DND-41 (cell line): Measurements from ENCODE around the gene MCTP2.

ENCODE experiments used
- EZH2 ChIP-seq: IDR thresholded peaks from 3 replicates; pipeline ENCODE4 v1.6.1; 2012; ENCODE audit warnings: borderline replicate concordance, low read depth, mild to moderate bottlenecking, moderate library complexity, low read length, inconsistent platforms; ENCODE audit not compliant: severe bottlenecking
- TF ChIP-seq, protein P1 (sequence below): IDR thresholded peaks from 2 replicates; pipeline ENCODE4 v1.5.1; 2012; ENCODE audit warnings: borderline replicate concordance, low read length, moderate library complexity, mild to moderate bottlenecking; ENCODE audit not compliant: poor library complexity, severe bottlenecking; ENCODE audit errors: extremely low read depth

DNA sequence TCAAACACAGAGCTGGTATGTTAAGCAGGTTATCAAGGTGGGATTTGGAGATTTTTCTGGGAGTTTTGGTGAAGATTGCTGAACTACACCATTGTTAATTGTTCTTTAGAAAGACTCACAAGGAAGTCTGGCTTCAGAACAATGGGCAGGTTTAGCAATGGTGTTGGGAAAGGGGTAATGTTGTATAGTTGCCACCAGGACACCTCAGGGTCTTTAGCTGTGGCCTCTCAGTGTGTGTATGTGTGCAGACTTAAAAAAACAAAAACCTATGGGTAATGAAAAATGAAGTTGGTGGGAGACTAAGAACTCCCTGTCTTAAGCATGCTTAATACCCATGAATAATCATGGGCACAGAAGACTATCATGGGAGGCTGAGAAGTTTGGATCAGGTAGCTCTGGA lies 91.7 kb downstream of the MCTP2 start:
- TF ChIP-seq, protein P1, sequence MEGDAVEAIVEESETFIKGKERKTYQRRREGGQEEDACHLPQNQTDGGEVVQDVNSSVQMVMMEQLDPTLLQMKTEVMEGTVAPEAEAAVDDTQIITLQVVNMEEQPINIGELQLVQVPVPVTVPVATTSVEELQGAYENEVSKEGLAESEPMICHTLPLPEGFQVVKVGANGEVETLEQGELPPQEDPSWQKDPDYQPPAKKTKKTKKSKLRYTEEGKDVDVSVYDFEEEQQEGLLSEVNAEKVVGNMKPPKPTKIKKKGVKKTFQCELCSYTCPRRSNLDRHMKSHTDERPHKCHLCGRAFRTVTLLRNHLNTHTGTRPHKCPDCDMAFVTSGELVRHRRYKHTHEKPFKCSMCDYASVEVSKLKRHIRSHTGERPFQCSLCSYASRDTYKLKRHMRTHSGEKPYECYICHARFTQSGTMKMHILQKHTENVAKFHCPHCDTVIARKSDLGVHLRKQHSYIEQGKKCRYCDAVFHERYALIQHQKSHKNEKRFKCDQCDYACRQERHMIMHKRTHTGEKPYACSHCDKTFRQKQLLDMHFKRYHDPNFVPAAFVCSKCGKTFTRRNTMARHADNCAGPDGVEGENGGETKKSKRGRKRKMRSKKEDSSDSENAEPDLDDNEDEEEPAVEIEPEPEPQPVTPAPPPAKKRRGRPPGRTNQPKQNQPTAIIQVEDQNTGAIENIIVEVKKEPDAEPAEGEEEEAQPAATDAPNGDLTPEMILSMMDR, result no peak
- TF ChIP-seq EZH2, result no peak
